Stimulated activated naive CD8-positive, alpha-beta T cell treated with anti-CD3 and anti-CD28 coated beads, Interleukin-15, Interleukin-2, amounts not matched to agents 100 ng/mL and 50 ng/mL, for 24 hours (primary cell): Measurements from ENCODE around the gene WNT10A.

Experiments used
- H3K27ac Mint-ChIP-seq: one replicate; pipeline ENCODE4 v1.8.0; 2021; ENCODE audit warnings: mild to moderate bottlenecking, mixed read lengths
- H3K27me3 Mint-ChIP-seq: one replicate; pipeline ENCODE4 v1.8.0; 2021; ENCODE audit warnings: mixed read lengths
- H3K36me3 Mint-ChIP-seq: one replicate; pipeline ENCODE4 v1.8.0; 2021; ENCODE audit warnings: low read depth, mixed read lengths
- H3K4me1 Mint-ChIP-seq: one replicate; pipeline ENCODE4 v1.8.0; 2021; ENCODE audit warnings: low read depth, mixed read lengths
- H3K4me3 Mint-ChIP-seq: one replicate; pipeline ENCODE4 v1.8.0; 2021; ENCODE audit warnings: mild to moderate bottlenecking, mixed read lengths
- H3K9me3 Mint-ChIP-seq: one replicate; pipeline ENCODE4 v1.8.0; 2021; ENCODE audit warnings: mixed read lengths

The WNT10A gene

GRCh38 chr2:218891275-218892135 lies 10.9 kb downstream of the WNT10A start:
- H3K27ac Mint-ChIP-seq: peak overlapping the region; percentile 84
- H3K27me3 Mint-ChIP-seq: no peaks in the 10 kb centered on the region
- H3K36me3 Mint-ChIP-seq: no peaks in the 10 kb centered on the region
- H3K4me3 Mint-ChIP-seq: no peak overlapping the region
- H3K9me3 Mint-ChIP-seq: no peaks in the 10 kb centered on the region
- peaks cover 50% of the 10 kb centered on the region for H3K4me1 Mint-ChIP-seq

- no peaks in the 10 kb centered on the region for H3K36me3 Mint-ChIP-seq
- H3K27me3 Mint-ChIP-seq: no peaks in the 10 kb centered on the region
- H3K4me3 Mint-ChIP-seq: peak overlapping the region; percentile 69
- H3K4me1 Mint-ChIP-seq: peaks cover 54% of the 10 kb centered on the region
- H3K27ac Mint-ChIP-seq: peak overlapping the region; percentile 84
- H3K9me3 Mint-ChIP-seq: no peaks in the 10 kb centered on the region
These were observed 12.2 kb downstream of the WNT10A start for GRCh38 chr2:218892693-218893348.

- Mint-ChIP-seq H3K9me3 (no peaks in the 10 kb centered on the region), H3K36me3 (no peaks in the 10 kb centered on the region), H3K27me3 (peaks cover 6% of the 10 kb centered on the region), H3K27ac (peak overlapping the region; percentile 64), H3K4me3 (peak overlapping the region; percentile 69), H3K4me1 (peaks cover 61% of the 10 kb centered on the region)
These were observed 12.9 kb downstream of the WNT10A start for GRCh38 chr2:218893349-218894150.

GRCh38 chr2:218894151-218894879 lies 13.7 kb downstream of the WNT10A start:
- H3K36me3 Mint-ChIP-seq: no peaks in the 10 kb centered on the region
- peak overlapping the region; percentile 69 for H3K4me3 Mint-ChIP-seq
- no peaks in the 10 kb centered on the region for H3K9me3 Mint-ChIP-seq
- H3K27ac Mint-ChIP-seq: peak overlapping the region; percentile 64
- H3K27me3 Mint-ChIP-seq: peaks cover 11% of the 10 kb centered on the region
- H3K4me1 Mint-ChIP-seq: peaks cover 64% of the 10 kb centered on the region

GRCh38 chr2:218894880-218895157 lies 14.2 kb downstream of the WNT10A start:
- H3K4me3 Mint-ChIP-seq: no peak overlapping the region
- H3K36me3 Mint-ChIP-seq: no peaks in the 10 kb centered on the region
- H3K4me1 Mint-ChIP-seq: peaks cover 64% of the 10 kb centered on the region
- H3K27ac Mint-ChIP-seq: peak overlapping the region; percentile 21
- H3K9me3 Mint-ChIP-seq: no peaks in the 10 kb centered on the region
- peaks cover 16% of the 10 kb centered on the region for H3K27me3 Mint-ChIP-seq

- Mint-ChIP-seq H3K9me3 (no peaks in the 10 kb centered on the region), H3K4me1 (peaks cover 64% of the 10 kb centered on the region), H3K36me3 (no peaks in the 10 kb centered on the region), H3K27me3 (peaks cover 17% of the 10 kb centered on the region), H3K4me3 (peak overlapping the region; percentile 77), H3K27ac (peak overlapping the region; percentile 88)
These were observed 14.7 kb downstream of the WNT10A start for GRCh38 chr2:218895326-218895725.

- Mint-ChIP-seq H3K36me3 (no peaks in the 10 kb centered on the region), H3K9me3 (no peaks in the 10 kb centered on the region), H3K27me3 (peaks cover 23% of the 10 kb centered on the region), H3K4me3 (peak overlapping the region; percentile 77), H3K4me1 (peaks cover 64% of the 10 kb centered on the region), H3K27ac (peak overlapping the region; percentile 88)
These were observed 15.3 kb downstream of the WNT10A start for GRCh38 chr2:218895759-218896500.

GRCh38 chr2:218896501-218897393 lies 16.1 kb downstream of the WNT10A start:
- Mint-ChIP-seq H3K36me3 (no peaks in the 10 kb centered on the region), H3K27me3 (peaks cover 29% of the 10 kb centered on the region), H3K4me1 (peaks cover 60% of the 10 kb centered on the region), H3K4me3 (peak overlapping the region; percentile 77), H3K27ac (peak overlapping the region; percentile 88), H3K9me3 (no peaks in the 10 kb centered on the region)

- Mint-ChIP-seq H3K27ac (no peak overlapping the region), H3K27me3 (peaks cover 37% of the 10 kb centered on the region), H3K4me3 (peak overlapping the region; percentile 77), H3K36me3 (no peaks in the 10 kb centered on the region), H3K9me3 (no peaks in the 10 kb centered on the region), H3K4me1 (peaks cover 52% of the 10 kb centered on the region)
These were observed 16.9 kb downstream of the WNT10A start for GRCh38 chr2:218897394-218898108.

GRCh38 chr2:218898109-218898878 lies 17.6 kb downstream of the WNT10A start:
- Mint-ChIP-seq H3K27me3 (peaks cover 42% of the 10 kb centered on the region), H3K36me3 (no peaks in the 10 kb centered on the region), H3K4me3 (peak overlapping the region; percentile 46), H3K4me1 (peaks cover 46% of the 10 kb centered on the region), H3K27ac (peak overlapping the region; percentile 10), H3K9me3 (no peaks in the 10 kb centered on the region)

- Mint-ChIP-seq H3K27ac (no peak overlapping the region), H3K27me3 (peaks cover 45% of the 10 kb centered on the region)
These were observed 18.5 kb downstream of the WNT10A start for GRCh38 chr2:218899147-218899546.

GRCh38 chr2:218902427-218902826 lies 21.8 kb downstream of the WNT10A start:
- H3K4me3 Mint-ChIP-seq: no peak overlapping the region
- peaks cover 12% of the 10 kb centered on the region for H3K4me1 Mint-ChIP-seq
- peaks cover 66% of the 10 kb centered on the region for H3K27me3 Mint-ChIP-seq
- no peaks in the 10 kb centered on the region for H3K36me3 Mint-ChIP-seq
- H3K9me3 Mint-ChIP-seq: no peaks in the 10 kb centered on the region
- H3K27ac Mint-ChIP-seq: no peak overlapping the region

More at GRCh38 chr2:218899147-218899546, 18.5 kb downstream of the WNT10A start:
- Mint-ChIP-seq H3K4me1 (peaks cover 37% of the 10 kb centered on the region), H3K4me3 (no peak overlapping the region), H3K36me3 (no peaks in the 10 kb centered on the region), H3K9me3 (no peaks in the 10 kb centered on the region)
